Stomach (tissue), 4 donors: Measurements from ENCODE around the gene ZMIZ1.

ENCODE experiments used
- EP300 ChIP-seq: sonication (generic); formaldehyde crosslinking; IDR thresholded peaks from one replicate; pipeline ENCODE4 v1.6.1; 2017; ENCODE audit warnings: antibody characterized with exemption
- POLR2A ChIP-seq, 4 donors: fragments of 450-650 bp; IDR thresholded peaks; one replicate each; pipeline ENCODE4 v1.6.1; 2016; ENCODE audit warnings: antibody characterized with exemption in 4 of 4, control low read depth in 2 of 4, mild to moderate bottlenecking in 1 of 4, moderate library complexity in 1 of 4
- POLR2AphosphoS5 ChIP-seq, 3 donors: sonication (generic); formaldehyde crosslinking; IDR thresholded peaks; one replicate each; pipeline ENCODE4 v1.6.1; 2016; ENCODE audit warnings: antibody characterized with exemption in 3 of 3
- TF ChIP-seq, protein P1 (sequence below), 7 experiments: fragments of 450-650 bp in 4 of 7; fragments of 200-600 bp in 3 of 7; sonication (generic) in 3 of 7; IDR thresholded peaks; one replicate each; pipeline ENCODE4 v1.5.1; 2016 to 2019; ENCODE audit warnings: antibody characterized with exemption in 7 of 7, control low read depth in 2 of 7, mild to moderate bottlenecking in 1 of 7

DNA sequence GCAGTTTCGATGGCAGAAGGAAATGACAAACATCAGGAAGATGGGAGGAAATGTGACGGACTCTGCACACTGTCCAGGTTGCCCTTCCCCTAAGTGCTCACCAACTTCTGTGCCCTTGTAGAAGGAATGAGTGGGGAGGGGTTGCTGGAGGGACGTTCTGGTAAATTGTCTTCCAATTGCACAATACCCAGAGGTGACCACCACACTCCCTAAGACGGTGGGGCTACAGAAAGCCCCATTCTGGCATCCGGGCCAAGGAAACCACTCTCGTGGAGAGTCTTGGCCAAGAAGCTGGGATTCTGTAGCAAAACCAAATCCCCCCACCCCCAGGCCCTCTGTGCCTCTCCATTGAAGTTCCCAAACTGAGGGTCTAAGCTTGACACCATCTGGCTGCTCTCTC is 37.1 kb downstream of the ZMIZ1 start:
- TF ChIP-seq, protein P1, sequence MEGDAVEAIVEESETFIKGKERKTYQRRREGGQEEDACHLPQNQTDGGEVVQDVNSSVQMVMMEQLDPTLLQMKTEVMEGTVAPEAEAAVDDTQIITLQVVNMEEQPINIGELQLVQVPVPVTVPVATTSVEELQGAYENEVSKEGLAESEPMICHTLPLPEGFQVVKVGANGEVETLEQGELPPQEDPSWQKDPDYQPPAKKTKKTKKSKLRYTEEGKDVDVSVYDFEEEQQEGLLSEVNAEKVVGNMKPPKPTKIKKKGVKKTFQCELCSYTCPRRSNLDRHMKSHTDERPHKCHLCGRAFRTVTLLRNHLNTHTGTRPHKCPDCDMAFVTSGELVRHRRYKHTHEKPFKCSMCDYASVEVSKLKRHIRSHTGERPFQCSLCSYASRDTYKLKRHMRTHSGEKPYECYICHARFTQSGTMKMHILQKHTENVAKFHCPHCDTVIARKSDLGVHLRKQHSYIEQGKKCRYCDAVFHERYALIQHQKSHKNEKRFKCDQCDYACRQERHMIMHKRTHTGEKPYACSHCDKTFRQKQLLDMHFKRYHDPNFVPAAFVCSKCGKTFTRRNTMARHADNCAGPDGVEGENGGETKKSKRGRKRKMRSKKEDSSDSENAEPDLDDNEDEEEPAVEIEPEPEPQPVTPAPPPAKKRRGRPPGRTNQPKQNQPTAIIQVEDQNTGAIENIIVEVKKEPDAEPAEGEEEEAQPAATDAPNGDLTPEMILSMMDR (IDR thresholded peaks at IDR 0.05): no peak
- TF ChIP-seq POLR2A (IDR thresholded peaks at IDR 0.05): no peak
- TF ChIP-seq EP300: no peak
- no peak for TF ChIP-seq POLR2AphosphoS5 (IDR thresholded peaks at IDR 0.05)
